Measurements from ENCODE around the gene MMP20.

The MMP20 gene

GRCh38 chr11:102610200-102610599 is 14.9 kb downstream of the MMP20 start:
- H3K9ac ChIP-seq (ENCODE audit: low read depth, low read length, poor library complexity): no peak overlapping the region
- no CpG with 5 or more reads among the region's 7 CpGs for WGBS, 2 donors (ENCODE audit: extremely low coverage in 2 of 2, insufficient read length in 2 of 2, insufficient replicate concordance in 1 of 2)
- no peak for DNase-seq (ENCODE audit: low spot score)
- H3K4me2 ChIP-seq (ENCODE audit: insufficient read depth, low read length, poor library complexity, severe bottlenecking): no peak overlapping the region
- no peaks in the 10 kb centered on the region for H3K27me3 ChIP-seq (ENCODE audit: control insufficient read depth in 3 of 3, insufficient read depth in 3 of 3, low read depth in 1 of 3, low read length in 3 of 3)
- no peak overlapping the region for H4K91ac ChIP-seq (ENCODE audit: low read depth, low read length, poor library complexity)
- H2AK5ac ChIP-seq (ENCODE audit: low read depth, low read length): no peak overlapping the region
- H3K36me3 ChIP-seq (replicated peaks in 1 of 2; ENCODE audit: control insufficient read depth in 2 of 2, insufficient read depth in 2 of 2, low read length in 2 of 2): no peaks in the 10 kb centered on the region
- no peak overlapping the region for H2BK15ac ChIP-seq (ENCODE audit: low read length)
- no peak overlapping the region for H3K4me3 ChIP-seq (ENCODE audit: low read length in 2 of 2)
- no peak overlapping the region for H3K4ac ChIP-seq (ENCODE audit: low read length)
- H3K18ac ChIP-seq (ENCODE audit: low read length): no peak overlapping the region
- no peaks in the 10 kb centered on the region for H3K79me1 ChIP-seq (ENCODE audit: low read depth, low read length)
- no peak overlapping the region for H3K27ac ChIP-seq (replicated peaks; ENCODE audit: low read length)
- no peak overlapping the region for H3K23ac ChIP-seq (ENCODE audit: low read depth, low read length, poor library complexity)
- H2BK120ac ChIP-seq (ENCODE audit: low read depth, low read length): no peak overlapping the region
- H3K4me1 ChIP-seq (ENCODE audit: control insufficient read depth in 2 of 2, insufficient read depth in 1 of 2, low read depth in 1 of 2, low read length in 2 of 2): no peaks in the 10 kb centered on the region
- H4K8ac ChIP-seq (ENCODE audit: low read depth, low read length): no peak overlapping the region
- no peak overlapping the region for H2BK5ac ChIP-seq (ENCODE audit: low read length)
- no peak overlapping the region for H2BK12ac ChIP-seq (ENCODE audit: low read length)
- no peaks in the 10 kb centered on the region for H3K9me3 ChIP-seq (replicated peaks in 1 of 2; ENCODE audit: control insufficient read depth in 2 of 2, insufficient read depth in 1 of 2, low read depth in 1 of 2, low read length in 2 of 2)
- H3K14ac ChIP-seq (ENCODE audit: low read length): no peak overlapping the region
- no peak overlapping the region for H2AFZ ChIP-seq (ENCODE audit: low read length)

GRCh38 chr11:102608699-102609098 is 16.4 kb downstream of the MMP20 start:
- Histone ChIP-seq H3K14ac (ENCODE audit: low read length) (no peak overlapping the region), H3K4me3 (ENCODE audit: low read length in 2 of 2) (no peak overlapping the region), H2BK15ac (ENCODE audit: low read length) (no peak overlapping the region), H2BK12ac (ENCODE audit: low read length) (no peak overlapping the region), H3K27ac (replicated peaks; ENCODE audit: low read length) (no peak overlapping the region), H3K4me1 (ENCODE audit: control insufficient read depth in 2 of 2, insufficient read depth in 1 of 2, low read depth in 1 of 2, low read length in 2 of 2) (no peaks in the 10 kb centered on the region), H2BK120ac (ENCODE audit: low read depth, low read length) (no peak overlapping the region), H3K9me3 (replicated peaks in 1 of 2; ENCODE audit: control insufficient read depth in 2 of 2, insufficient read depth in 1 of 2, low read depth in 1 of 2, low read length in 2 of 2) (no peaks in the 10 kb centered on the region), H2BK5ac (ENCODE audit: low read length) (no peak overlapping the region), H2AK5ac (ENCODE audit: low read depth, low read length) (no peak overlapping the region), H3K4me2 (ENCODE audit: insufficient read depth, low read length, poor library complexity, severe bottlenecking) (no peak overlapping the region), H2AFZ (ENCODE audit: low read length) (no peak overlapping the region), H3K36me3 (replicated peaks in 1 of 2; ENCODE audit: control insufficient read depth in 2 of 2, insufficient read depth in 2 of 2, low read length in 2 of 2) (no peaks in the 10 kb centered on the region), H3K79me1 (ENCODE audit: low read depth, low read length) (no peaks in the 10 kb centered on the region), H3K9ac (ENCODE audit: low read depth, low read length, poor library complexity) (no peak overlapping the region), H3K27me3 (ENCODE audit: control insufficient read depth in 3 of 3, insufficient read depth in 3 of 3, low read depth in 1 of 3, low read length in 3 of 3) (no peaks in the 10 kb centered on the region), H3K4ac (ENCODE audit: low read length) (no peak overlapping the region), H3K23ac (ENCODE audit: low read depth, low read length, poor library complexity) (no peak overlapping the region), H4K91ac (ENCODE audit: low read depth, low read length, poor library complexity) (no peak overlapping the region), H4K8ac (ENCODE audit: low read depth, low read length) (no peak overlapping the region), H3K18ac (ENCODE audit: low read length) (no peak overlapping the region)
- WGBS, 2 donors (ENCODE audit: extremely low coverage in 2 of 2, insufficient read length in 2 of 2, insufficient replicate concordance in 1 of 2): no CpG with 5 or more reads among the region's 3 CpGs
- no peak for DNase-seq (ENCODE audit: low spot score)

- no peak overlapping the region for H3K23ac ChIP-seq (ENCODE audit: low read depth, low read length, poor library complexity)
- H4K8ac ChIP-seq (ENCODE audit: low read depth, low read length): no peak overlapping the region
- no peak overlapping the region for H2BK120ac ChIP-seq (ENCODE audit: low read depth, low read length)
- H3K4me1 ChIP-seq (ENCODE audit: control insufficient read depth in 2 of 2, insufficient read depth in 1 of 2, low read depth in 1 of 2, low read length in 2 of 2): peaks cover 0 to 4% of the 10 kb centered on the region in 2 donors
- H3K4me2 ChIP-seq (ENCODE audit: insufficient read depth, low read length, poor library complexity, severe bottlenecking): no peak overlapping the region
- H2AK5ac ChIP-seq (ENCODE audit: low read depth, low read length): no peak overlapping the region
- no peaks in the 10 kb centered on the region for H3K27me3 ChIP-seq (ENCODE audit: control insufficient read depth in 3 of 3, insufficient read depth in 3 of 3, low read depth in 1 of 3, low read length in 3 of 3)
- no peak overlapping the region for H2BK12ac ChIP-seq (ENCODE audit: low read length)
- H3K27ac ChIP-seq (replicated peaks; ENCODE audit: low read length): no peak overlapping the region
- no peak for DNase-seq (ENCODE audit: low spot score)
- H3K18ac ChIP-seq (ENCODE audit: low read length): no peak overlapping the region
- no peak overlapping the region for H3K4ac ChIP-seq (ENCODE audit: low read length)
- no peaks in the 10 kb centered on the region for H3K36me3 ChIP-seq (replicated peaks in 1 of 2; ENCODE audit: control insufficient read depth in 2 of 2, insufficient read depth in 2 of 2, low read length in 2 of 2)
- H2BK15ac ChIP-seq (ENCODE audit: low read length): no peak overlapping the region
- no CpG with 5 or more reads among the region's 3 CpGs for WGBS, 2 donors (ENCODE audit: extremely low coverage in 2 of 2, insufficient read length in 2 of 2, insufficient replicate concordance in 1 of 2)
- no peak overlapping the region for H3K14ac ChIP-seq (ENCODE audit: low read length)
- no peak overlapping the region for H3K4me3 ChIP-seq (ENCODE audit: low read length in 2 of 2)
- no peak overlapping the region for H3K9ac ChIP-seq (ENCODE audit: low read depth, low read length, poor library complexity)
- no peak overlapping the region for H2BK5ac ChIP-seq (ENCODE audit: low read length)
- H3K79me1 ChIP-seq (ENCODE audit: low read depth, low read length): no peaks in the 10 kb centered on the region
- H2AFZ ChIP-seq (ENCODE audit: low read length): no peak overlapping the region
- no peak overlapping the region for H4K91ac ChIP-seq (ENCODE audit: low read depth, low read length, poor library complexity)
- no peaks in the 10 kb centered on the region for H3K9me3 ChIP-seq (replicated peaks in 1 of 2; ENCODE audit: control insufficient read depth in 2 of 2, insufficient read depth in 1 of 2, low read depth in 1 of 2, low read length in 2 of 2)
Measured at GRCh38 chr11:102604875-102605274, 20.3 kb downstream of the MMP20 start.

GRCh38 chr11:102604011-102604410 is 21.1 kb downstream of the MMP20 start:
- Histone ChIP-seq H3K9ac (ENCODE audit: low read depth, low read length, poor library complexity) (no peak overlapping the region), H3K27me3 (ENCODE audit: control insufficient read depth in 3 of 3, insufficient read depth in 3 of 3, low read depth in 1 of 3, low read length in 3 of 3) (no peaks in the 10 kb centered on the region), H4K8ac (ENCODE audit: low read depth, low read length) (no peak overlapping the region), H4K91ac (ENCODE audit: low read depth, low read length, poor library complexity) (no peak overlapping the region), H3K9me3 (replicated peaks in 1 of 2; ENCODE audit: control insufficient read depth in 2 of 2, insufficient read depth in 1 of 2, low read depth in 1 of 2, low read length in 2 of 2) (no peaks in the 10 kb centered on the region), H3K36me3 (replicated peaks in 1 of 2; ENCODE audit: control insufficient read depth in 2 of 2, insufficient read depth in 2 of 2, low read length in 2 of 2) (no peaks in the 10 kb centered on the region), H2BK12ac (ENCODE audit: low read length) (no peak overlapping the region), H3K4me3 (ENCODE audit: low read length in 2 of 2) (no peak overlapping the region), H2BK120ac (ENCODE audit: low read depth, low read length) (no peak overlapping the region), H2AK5ac (ENCODE audit: low read depth, low read length) (no peak overlapping the region), H3K18ac (ENCODE audit: low read length) (no peak overlapping the region), H2BK5ac (ENCODE audit: low read length) (no peak overlapping the region), H3K4me2 (ENCODE audit: insufficient read depth, low read length, poor library complexity, severe bottlenecking) (no peak overlapping the region), H3K23ac (ENCODE audit: low read depth, low read length, poor library complexity) (no peak overlapping the region), H3K27ac (replicated peaks; ENCODE audit: low read length) (no peak overlapping the region), H3K4ac (ENCODE audit: low read length) (no peak overlapping the region), H2AFZ (ENCODE audit: low read length) (no peak overlapping the region), H3K14ac (ENCODE audit: low read length) (no peak overlapping the region), H2BK15ac (ENCODE audit: low read length) (no peak overlapping the region), H3K79me1 (ENCODE audit: low read depth, low read length) (no peaks in the 10 kb centered on the region), H3K4me1 (ENCODE audit: control insufficient read depth in 2 of 2, insufficient read depth in 1 of 2, low read depth in 1 of 2, low read length in 2 of 2) (peaks cover 0 to 4% of the 10 kb centered on the region in 2 donors)
- no CpG with 5 or more reads among the region's 1 CpG for WGBS, 2 donors (ENCODE audit: extremely low coverage in 2 of 2, insufficient read length in 2 of 2, insufficient replicate concordance in 1 of 2)
- no peak for DNase-seq (ENCODE audit: low spot score)
